Stimulated activated CD4-positive, alpha-beta T cell treated with anti-CD3 and anti-CD28 coated beads, Interleukin-15, amount 100 ng/mL, for 24 hours (primary cell): ENCODE results near the gene TREM1.

Source experiments
- DNase-seq: peaks from one replicate; pipeline ENCODE4 v3.0.0-alpha.2; 2020

Gene TREM1

DNA sequence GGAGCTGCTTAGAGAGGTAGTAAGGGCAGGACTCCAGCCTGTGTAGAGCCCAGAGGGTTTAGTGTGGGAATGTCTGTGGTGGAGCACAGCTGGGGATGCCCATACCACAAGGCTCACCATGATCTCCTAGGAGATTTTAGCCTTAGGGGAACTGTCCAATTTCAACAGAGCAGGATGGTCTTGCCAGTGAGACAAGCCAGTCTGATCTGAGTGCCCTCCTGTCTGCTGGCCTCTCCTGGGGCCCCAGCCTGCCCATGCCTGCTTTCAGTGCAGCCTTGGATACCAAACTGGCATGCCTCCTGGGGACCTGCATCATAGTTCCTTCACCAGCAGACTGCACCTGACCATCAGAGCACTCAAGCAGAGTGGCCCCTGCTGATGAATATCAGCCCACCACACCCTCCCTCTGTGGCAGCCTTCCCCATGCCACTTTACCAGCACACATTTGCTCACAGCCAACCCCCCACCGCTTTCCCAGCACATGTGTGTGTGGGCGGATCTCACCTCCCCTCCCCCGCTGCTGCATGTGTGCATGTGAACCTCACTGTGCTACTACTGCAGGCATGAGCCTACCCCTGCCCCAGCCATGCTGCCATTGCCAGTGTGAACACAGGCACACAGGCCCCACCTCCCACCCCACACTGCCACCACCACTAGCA lies 7.9 kb upstream of the TREM1 start:
- peak; percentile 33 for DNase-seq

DNA sequence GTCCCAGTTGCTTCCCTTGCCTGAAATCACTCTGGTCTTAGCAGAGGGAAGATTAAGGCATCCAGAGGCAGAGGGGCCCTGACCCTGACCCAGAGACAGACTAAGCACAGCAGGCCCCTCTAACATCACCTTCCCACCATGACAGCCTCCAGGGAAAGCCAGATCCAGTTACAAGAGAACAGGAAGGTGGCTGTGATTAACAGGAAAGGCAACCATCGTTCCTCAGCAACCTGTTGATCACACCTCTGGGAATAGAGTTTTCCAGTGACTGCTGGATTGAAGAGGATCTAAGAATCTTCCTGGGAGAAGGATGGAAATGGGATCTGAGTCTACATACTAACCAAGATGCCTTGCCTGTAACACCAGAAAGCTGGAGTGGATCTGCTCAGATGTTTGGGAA lies 5.2 kb upstream of the TREM1 start:
- DNase-seq: no peak

DNA sequence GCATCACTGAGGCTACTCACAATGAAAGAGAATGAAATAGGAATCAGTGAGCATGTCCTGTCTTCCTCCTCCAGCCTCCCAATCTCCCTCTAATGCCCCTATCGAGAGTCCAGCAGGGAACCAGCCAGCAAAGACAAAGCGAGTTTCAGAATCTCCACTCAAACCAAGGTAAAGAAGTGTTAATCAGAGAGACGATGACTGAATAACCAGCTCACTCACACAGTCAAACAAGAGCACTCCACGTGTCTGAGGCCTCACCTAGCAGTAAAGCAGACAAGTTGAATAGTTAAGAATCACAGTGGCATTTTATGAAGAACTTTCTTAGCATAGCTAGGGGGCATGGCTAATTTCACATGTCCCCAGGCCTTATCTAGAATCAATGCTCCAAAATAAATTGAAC lies 3.3 kb upstream of the TREM1 start:
- no peak for DNase-seq

DNA sequence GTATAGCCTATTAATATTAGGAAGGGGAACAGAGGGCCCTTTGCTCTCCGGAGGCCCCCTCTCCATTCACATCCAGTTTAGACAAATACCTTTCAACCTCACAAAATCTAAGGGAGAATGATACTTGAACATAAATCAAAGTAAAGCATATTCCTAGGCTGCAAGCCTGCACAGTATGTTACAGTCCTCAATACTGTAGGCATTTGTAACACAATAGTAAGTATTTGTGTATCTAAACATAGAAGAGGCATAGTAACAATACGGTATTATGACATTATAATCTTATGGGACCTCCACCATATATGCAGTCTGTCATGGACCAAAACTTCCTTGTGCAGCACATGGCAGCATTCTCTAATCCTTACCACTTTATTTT lies 2.3 kb upstream of the TREM1 start:
- no peak for DNase-seq

DNA sequence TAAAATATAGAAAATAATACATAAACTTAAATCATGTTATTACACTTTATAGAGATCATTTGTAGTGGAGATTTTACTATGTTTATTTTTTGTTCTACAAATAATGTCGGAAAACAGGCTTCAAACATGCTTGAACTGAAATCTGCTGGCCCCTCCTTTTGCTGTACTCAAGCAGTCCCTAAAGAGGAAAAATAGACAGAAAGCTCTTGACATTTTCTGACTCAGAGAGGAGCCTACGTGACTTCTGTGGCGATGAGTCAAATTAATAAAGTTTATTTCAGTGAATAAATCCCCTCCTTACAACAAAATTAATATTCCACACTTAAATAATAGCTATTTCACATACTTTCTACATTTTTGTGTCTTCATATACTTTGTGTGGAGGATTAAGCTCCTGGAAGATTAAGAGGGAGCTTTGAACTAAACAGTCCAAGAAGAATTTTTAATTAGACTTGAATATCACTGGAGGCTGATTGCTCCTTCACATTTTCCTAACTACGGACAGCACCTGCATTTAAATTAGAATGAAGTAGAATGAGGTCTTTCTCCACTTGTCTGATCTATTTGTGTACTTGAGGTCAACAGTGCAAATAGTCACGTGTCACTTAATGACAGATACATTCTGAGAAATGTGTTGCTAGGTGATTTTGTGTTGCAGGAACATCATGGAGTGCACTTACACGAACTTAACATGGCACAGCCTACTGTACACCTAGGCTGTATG lies 1.7 kb upstream of the TREM1 start:
- DNase-seq: no peak

DNA sequence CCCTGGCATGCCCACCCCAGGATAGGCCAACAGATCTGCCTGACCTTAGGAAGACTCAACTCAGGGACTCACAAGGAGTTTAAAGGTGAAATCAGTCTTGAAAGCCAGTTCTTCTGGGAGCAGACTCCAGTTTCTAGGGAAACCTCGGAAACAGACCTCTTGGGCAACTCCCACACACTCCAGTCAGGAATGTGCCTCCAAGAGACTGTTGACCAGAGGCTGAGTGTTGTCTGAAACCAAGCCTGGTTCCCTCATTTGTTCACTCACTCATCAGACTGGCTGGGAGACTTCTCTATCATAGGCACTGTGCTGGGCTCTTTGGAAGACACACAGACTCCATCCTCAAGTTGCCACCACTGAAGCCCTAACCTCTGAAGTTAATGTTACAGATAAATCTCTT lies 1.8 kb downstream of the TREM1 start:
- no peak for DNase-seq

DNA sequence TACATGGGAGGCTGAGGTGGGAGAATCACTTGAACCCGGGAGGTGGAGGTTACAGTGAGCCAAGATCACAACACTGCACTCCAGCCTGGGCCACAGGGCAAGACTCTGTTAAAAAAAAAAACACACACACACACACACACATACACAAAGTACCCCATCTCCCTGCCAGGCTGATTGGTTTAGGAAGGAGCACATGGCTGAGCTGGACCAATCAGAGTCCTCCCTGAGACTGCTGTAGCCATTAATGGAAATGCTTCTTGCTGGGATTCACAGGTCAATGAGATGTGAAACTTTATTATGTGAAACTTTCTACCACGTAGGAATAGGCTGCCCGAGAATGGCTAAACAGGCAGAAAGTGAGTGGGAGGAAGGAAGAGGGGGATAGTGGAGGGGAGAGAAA lies 2.9 kb downstream of the TREM1 start:
- no peak for DNase-seq

DNA sequence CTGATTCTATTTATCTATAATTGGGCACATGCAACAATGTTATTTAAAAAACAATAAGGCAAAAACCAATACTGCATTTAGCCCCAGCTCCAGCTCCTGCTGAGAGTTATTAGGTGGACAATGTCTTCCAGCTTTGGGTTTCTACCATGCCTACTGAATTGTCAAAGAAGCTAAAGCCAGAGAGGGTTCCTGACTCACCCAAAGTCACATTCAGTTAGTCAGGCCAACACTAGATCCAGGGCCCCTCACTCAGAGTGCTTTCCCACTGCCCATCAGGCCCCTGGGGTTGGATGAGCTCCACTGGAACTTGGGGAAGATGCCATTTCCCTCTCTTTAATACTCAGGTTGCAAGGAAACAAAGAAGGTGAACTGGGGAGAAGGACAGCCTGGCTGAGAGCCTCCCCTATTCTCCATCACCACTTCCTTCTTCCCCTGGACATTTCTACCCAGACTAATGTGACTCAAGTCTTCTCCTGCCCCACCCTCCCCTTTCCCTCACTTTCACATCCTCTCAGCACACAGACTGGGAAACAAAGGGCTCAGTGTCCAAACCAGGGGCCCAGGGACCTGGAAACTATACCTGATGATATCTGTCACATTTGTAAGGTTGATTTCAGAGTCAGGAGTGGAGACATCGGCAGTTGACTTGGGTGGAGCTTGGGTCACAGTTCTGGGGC lies 6.0 kb downstream of the TREM1 start:
- no peak for DNase-seq

DNA sequence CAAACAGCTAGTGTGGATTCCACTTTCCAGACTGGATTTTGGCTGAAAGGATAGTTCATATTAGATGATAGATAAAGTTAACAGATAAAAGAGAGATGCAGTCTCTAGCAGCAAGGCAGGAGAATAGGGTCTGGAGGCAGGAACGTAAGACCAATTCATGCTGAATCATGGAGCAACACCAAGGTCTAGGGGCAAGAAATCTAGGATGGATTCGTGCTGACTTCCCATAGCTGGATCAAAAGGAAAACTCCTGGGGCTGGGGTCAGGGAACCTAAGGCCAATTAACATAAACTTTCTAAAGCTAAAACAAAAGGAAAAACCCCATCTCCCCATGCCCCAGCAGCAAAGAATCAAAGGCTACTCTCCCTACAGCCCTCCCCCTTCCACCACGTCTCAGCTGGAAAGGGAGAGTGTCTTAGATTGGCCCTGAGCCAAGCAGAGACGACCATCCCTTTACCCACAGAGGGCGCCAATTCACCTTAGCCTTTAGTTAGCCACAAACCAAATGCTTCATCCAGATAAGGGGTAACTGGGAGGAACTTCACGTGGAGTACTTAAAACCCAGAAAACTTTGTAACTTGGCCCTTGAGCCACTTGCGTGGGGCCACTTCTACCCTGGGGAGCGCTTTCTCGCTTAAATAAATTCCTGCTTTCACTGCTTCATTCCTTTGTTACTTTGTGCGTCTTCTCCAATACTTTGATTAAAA lies 7.6 kb downstream of the TREM1 start:
- DNase-seq: peak; percentile 75

DNA sequence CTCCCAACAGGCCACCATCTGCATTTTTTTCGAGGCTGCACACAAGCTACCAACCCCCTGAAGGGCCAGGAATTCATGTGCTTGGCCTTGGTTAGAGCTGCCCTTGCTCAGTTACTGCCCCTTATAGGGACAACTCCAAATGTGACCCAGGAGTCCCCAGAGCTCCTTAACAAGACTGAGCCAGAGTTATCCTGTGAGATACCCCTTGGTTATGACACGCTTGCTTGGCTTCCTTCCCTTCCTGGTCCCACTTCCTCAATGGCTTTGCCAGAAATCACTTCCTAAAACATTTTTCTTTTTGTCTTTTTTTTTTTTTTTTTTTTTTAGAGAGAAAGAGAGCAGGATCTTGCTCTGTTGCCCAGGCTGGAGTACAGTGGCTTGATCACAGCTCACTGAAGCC lies 8.9 kb downstream of the TREM1 start:
- no peak for DNase-seq

DNA sequence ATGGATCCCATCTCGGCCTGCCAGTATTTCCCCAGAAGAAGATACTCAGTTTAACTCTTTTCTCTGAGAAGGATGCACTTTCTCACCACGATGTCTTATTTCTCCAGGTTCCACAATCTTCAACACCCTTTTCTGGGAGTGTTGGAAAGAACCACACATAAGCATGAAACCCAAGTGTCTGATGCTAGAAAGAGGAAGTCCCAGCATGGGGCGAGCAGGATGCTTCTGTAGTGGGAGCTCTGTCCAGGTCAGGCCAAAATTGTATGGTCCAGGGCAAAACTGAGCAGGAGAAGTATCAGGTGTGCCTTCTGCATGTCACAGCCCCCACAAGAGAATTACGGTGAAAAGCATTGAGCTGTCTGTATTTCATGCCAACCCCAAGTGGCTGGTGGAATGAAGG lies 11.0 kb downstream of the TREM1 start:
- no peak for DNase-seq

DNA sequence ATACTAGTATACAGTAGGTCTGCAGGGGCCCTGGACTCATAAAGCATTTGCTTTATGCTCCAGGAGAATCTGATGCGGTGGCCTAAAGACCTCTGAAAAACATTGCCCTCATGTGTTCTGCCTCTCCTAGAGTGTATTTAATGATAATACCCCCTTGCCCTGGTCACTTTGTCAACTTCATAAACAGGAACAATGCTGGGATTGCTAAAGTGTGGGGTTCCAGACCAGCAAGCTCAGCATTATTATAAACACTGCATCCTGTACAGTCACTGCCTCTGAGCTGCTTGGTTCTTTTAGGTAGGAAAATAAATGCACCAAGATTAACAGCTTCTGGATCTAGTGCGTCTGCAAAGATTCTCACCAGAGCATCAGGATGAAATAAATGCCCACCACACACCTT lies 12.2 kb downstream of the TREM1 start:
- no peak for DNase-seq

DNA sequence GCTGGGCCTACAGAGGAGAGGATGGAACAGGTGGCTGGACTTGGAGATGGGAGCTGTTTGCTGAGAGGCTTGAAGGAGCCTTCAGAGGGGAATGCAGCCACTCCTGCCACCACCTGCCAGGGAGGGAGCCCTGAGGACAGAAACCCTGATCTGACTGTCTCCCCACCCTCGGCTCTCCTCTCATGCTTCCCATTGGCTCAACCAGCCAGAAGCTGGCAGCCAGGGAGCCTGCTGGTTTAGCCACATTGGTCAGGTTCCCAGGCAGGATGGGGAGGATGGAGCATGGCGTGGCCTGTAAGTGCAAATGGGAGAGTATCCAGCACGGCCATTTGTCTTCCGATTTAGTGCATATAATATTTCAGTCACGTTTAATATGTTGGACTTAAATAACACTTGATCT lies 12.8 kb downstream of the TREM1 start:
- no peak for DNase-seq

DNA sequence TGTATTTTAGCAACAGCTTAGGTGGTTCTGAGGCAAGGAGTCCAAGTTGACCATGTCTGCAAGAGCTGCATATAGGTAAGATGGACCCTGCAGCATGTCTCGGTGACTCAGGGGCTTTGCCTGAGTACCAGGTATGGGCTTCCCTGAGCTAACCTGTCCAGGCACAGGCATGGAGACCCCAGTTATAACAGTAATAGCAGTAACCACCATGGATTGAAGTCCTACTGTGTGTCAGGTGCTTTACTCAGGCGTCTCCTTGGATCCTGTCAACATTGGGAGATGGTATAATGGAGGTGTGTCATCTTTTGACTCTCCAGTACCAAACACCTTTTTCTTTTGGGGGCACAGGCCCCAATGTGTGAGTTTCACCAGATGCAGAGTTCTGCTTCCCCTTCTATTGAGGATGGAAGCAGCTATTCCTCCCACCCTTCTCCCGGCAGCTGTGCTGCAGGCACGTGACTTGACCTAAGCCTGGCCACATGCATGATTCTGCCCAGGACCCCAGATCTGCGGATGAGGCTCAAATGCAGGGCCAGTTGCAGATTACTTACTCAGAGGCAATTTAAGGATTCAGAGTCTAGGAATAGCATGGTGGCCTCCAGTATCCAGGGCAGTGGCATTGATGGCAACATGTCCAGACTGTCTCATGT lies 13.8 kb downstream of the TREM1 start:
- no peak for DNase-seq

DNA sequence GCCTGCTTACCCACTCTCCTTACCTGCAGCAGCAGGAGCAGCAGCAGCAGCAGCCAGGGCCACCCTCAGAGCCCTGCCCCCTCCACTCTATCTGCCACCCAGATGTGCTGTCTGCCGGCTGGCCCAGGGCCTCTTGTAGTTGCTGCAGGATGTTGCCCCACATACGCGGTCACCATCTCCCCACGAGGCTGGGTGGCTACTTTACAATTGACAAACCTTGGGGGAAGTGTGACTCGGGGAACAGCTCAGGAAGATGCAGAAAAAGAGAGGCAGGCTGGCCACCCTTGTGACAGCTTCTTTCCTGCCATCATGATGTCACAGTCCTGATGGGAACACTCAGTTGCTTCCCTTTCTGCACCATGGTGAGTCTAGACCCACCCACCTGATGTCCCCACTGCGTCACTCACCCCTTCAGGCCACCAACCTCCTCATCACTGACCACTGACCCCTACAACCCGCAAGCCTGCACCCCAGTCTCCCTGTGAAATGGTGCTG lies 14.5 kb downstream of the TREM1 start:
- no peak for DNase-seq

DNA sequence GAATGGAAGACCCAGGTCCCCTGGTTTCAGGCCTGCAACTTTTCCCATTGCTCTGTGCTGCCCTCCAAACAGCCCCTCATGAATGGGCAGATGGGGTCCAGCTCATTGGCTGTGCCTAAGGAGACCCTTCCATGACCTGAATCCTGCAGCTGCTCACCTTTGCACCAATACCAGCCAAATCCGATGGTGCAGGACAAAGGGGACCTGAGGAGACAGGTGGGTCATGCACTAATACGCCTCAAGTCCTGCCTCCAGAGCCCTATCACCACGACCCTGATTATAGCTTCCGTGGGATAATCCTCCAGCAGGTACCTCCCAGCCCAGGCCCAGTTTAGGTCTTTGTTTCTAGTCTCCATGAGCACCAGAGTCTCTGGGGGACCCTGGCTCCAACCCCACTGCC lies 16.8 kb downstream of the TREM1 start:
- DNase-seq: no peak

DNA sequence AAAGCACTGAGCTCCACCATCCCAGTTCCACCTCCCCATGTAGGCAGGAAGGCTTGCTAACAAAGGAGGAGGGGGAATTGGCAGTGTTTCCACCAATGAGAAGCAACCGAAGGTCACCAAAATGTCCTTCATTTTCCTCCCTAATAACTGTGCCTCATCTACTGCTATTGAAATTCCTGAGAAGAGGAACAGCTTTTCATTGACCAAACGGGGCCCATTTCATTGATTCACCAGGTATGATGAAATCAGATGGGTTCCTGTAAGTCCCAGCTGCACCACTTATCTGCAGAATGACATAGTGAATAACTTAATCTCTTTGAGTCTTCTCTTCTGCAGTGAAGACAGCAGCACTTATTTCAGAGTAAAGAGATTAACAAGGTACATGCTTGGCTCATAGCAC lies 17.3 kb downstream of the TREM1 start:
- no peak for DNase-seq

DNA sequence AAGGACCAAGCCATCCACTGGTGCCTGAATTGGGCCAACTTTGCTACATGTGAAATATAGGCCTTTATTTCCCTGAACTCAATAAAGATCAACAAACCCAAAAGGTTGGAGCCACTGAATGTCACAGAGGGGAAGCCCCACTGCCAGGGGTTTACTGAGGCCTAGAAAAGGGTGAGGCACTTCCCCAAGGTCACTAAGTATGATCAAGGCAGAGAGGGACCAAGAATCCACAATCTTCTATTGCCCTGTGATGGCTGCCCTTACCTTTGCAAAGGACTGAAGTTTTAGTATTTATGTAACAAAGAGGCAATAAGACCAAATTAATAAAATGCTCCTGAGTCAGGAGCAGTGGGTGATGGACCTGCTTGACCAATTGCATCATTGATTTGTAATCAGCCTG lies 18.0 kb downstream of the TREM1 start:
- no peak for DNase-seq

DNA sequence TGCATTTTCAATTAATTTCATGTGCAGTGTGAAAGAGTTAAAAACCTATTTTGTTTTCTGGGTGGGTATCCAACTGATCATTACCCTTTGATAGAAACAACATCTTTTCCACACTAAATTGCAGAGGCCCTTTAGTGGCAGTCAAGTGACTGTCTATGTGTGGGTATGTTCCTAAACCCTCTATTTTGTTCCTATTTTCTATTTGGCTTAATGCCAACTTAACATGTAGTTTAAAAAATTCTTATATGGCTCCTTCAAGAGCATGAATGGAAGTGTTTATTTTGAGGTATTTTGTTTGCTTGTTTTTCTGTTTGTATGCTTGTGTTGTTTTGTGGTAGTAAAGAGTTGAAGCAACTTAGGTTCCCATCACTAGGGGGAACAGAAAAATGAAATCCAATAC lies 19.9 kb downstream of the TREM1 start:
- no peak for DNase-seq

DNA sequence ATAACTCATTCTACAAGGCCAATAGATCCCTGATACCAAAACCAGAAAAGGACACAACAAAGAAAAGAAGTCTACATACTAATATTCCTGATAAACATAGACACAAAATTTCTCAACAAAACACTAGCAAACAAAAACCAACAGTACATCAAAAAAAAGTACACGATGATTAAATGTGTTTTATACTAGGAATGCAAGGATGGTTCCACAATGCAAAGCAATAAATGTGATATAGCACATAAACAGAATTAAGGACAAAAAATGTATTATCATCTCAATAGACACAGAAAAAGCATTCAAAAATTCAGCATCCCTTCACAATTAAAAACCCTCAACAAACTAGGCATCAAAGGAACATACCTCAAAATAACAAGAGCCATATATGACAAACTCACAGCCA lies 23.2 kb downstream of the TREM1 start:
- no peak for DNase-seq

DNA sequence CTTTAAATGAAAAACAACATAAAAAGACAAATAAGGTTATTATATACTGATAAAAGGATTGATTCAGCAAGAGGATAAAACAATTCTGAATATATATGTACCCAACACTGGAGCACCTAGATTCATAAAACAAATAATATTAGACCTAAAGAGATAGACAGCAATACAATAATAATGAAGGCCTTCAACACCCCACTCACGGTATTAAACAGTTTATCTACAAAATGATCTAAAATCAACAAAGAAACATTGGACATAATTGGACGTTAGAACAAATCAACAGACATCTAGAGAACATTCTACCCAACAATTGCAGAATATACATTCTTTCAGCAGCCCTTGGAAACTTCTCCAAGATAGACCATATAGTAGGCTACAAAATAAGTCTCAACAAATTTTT lies 24.1 kb downstream of the TREM1 start:
- no peak for DNase-seq

DNA sequence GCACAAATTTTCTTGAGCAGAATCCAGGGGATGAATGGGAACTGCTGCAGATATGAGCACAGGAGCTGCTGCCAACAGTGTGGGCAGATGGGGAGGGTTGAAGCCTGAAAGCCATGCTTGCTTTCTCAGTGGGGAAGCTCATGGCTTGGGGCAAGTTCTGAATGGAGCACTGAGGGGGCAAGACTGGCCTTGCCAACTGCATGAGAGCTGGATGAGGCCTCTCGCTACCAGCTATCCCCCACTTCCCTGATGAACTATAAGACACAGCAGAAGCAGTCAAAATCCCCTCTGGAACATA lies 28.3 kb downstream of the TREM1 start:
- DNase-seq: no peak
